Measurements from ENCODE around the gene SLC4A11.

DNA sequence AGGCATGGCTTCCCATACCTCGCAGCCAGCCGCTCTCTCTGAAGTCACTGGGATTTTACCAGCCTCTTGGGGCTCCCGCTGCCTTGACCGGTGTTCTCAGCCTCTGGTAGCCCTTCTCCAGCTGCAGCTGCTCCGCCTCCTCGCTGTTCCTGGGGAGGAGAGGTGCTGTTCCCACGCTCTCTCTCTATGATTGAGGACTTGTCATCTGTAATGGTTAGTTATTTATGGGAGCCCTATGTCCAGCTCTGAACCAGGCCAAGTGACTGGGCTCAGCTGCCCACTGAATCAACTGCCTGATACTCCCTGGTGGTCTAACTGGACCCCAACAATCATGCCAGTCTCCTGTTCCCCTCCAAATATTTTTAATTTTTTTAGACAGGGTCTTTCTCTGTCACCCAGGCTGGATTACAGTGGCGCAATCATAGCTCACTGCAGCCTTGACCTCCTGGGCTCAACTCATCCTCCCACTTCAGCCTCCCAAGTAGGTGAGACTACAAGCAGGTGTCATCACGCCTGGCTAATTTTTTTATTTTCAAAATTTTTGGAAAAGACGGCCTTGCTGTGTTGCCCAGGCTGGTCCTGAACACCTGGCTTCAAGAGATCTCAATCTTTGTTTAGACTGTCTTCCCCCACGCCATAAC is 4.8 kb upstream of the SLC4A11 start:
- TF ChIP-seq, protein P1, sequence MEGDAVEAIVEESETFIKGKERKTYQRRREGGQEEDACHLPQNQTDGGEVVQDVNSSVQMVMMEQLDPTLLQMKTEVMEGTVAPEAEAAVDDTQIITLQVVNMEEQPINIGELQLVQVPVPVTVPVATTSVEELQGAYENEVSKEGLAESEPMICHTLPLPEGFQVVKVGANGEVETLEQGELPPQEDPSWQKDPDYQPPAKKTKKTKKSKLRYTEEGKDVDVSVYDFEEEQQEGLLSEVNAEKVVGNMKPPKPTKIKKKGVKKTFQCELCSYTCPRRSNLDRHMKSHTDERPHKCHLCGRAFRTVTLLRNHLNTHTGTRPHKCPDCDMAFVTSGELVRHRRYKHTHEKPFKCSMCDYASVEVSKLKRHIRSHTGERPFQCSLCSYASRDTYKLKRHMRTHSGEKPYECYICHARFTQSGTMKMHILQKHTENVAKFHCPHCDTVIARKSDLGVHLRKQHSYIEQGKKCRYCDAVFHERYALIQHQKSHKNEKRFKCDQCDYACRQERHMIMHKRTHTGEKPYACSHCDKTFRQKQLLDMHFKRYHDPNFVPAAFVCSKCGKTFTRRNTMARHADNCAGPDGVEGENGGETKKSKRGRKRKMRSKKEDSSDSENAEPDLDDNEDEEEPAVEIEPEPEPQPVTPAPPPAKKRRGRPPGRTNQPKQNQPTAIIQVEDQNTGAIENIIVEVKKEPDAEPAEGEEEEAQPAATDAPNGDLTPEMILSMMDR (conservative IDR thresholded peaks at IDR 0.05; ENCODE audit: low read depth in 2 of 2): no peak
- TF ChIP-seq JUNB (IDR thresholded peaks at IDR 0.05; ENCODE audit: unreplicated experiment): no peak
- no peak for TF ChIP-seq EZH2phosphoT487 (IDR thresholded peaks at IDR 0.05; ENCODE audit: unreplicated experiment)
- TF ChIP-seq EZH2 (IDR thresholded peaks at IDR 0.05; ENCODE audit: low read depth, unreplicated experiment): no peak
- TF ChIP-seq, protein P2, sequence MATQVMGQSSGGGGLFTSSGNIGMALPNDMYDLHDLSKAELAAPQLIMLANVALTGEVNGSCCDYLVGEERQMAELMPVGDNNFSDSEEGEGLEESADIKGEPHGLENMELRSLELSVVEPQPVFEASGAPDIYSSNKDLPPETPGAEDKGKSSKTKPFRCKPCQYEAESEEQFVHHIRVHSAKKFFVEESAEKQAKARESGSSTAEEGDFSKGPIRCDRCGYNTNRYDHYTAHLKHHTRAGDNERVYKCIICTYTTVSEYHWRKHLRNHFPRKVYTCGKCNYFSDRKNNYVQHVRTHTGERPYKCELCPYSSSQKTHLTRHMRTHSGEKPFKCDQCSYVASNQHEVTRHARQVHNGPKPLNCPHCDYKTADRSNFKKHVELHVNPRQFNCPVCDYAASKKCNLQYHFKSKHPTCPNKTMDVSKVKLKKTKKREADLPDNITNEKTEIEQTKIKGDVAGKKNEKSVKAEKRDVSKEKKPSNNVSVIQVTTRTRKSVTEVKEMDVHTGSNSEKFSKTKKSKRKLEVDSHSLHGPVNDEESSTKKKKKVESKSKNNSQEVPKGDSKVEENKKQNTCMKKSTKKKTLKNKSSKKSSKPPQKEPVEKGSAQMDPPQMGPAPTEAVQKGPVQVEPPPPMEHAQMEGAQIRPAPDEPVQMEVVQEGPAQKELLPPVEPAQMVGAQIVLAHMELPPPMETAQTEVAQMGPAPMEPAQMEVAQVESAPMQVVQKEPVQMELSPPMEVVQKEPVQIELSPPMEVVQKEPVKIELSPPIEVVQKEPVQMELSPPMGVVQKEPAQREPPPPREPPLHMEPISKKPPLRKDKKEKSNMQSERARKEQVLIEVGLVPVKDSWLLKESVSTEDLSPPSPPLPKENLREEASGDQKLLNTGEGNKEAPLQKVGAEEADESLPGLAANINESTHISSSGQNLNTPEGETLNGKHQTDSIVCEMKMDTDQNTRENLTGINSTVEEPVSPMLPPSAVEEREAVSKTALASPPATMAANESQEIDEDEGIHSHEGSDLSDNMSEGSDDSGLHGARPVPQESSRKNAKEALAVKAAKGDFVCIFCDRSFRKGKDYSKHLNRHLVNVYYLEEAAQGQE (IDR thresholded peaks at IDR 0.05; ENCODE audit: unreplicated experiment): no peak
- no peak for TF ChIP-seq POLR2AphosphoS5 (IDR thresholded peaks at IDR 0.05; ENCODE audit: low read depth)
- no peak for TF ChIP-seq ZNF331 (CRISPR knock-in tag; IDR thresholded peaks at IDR 0.05; ENCODE audit: low read depth)
- TF ChIP-seq, protein P3, sequence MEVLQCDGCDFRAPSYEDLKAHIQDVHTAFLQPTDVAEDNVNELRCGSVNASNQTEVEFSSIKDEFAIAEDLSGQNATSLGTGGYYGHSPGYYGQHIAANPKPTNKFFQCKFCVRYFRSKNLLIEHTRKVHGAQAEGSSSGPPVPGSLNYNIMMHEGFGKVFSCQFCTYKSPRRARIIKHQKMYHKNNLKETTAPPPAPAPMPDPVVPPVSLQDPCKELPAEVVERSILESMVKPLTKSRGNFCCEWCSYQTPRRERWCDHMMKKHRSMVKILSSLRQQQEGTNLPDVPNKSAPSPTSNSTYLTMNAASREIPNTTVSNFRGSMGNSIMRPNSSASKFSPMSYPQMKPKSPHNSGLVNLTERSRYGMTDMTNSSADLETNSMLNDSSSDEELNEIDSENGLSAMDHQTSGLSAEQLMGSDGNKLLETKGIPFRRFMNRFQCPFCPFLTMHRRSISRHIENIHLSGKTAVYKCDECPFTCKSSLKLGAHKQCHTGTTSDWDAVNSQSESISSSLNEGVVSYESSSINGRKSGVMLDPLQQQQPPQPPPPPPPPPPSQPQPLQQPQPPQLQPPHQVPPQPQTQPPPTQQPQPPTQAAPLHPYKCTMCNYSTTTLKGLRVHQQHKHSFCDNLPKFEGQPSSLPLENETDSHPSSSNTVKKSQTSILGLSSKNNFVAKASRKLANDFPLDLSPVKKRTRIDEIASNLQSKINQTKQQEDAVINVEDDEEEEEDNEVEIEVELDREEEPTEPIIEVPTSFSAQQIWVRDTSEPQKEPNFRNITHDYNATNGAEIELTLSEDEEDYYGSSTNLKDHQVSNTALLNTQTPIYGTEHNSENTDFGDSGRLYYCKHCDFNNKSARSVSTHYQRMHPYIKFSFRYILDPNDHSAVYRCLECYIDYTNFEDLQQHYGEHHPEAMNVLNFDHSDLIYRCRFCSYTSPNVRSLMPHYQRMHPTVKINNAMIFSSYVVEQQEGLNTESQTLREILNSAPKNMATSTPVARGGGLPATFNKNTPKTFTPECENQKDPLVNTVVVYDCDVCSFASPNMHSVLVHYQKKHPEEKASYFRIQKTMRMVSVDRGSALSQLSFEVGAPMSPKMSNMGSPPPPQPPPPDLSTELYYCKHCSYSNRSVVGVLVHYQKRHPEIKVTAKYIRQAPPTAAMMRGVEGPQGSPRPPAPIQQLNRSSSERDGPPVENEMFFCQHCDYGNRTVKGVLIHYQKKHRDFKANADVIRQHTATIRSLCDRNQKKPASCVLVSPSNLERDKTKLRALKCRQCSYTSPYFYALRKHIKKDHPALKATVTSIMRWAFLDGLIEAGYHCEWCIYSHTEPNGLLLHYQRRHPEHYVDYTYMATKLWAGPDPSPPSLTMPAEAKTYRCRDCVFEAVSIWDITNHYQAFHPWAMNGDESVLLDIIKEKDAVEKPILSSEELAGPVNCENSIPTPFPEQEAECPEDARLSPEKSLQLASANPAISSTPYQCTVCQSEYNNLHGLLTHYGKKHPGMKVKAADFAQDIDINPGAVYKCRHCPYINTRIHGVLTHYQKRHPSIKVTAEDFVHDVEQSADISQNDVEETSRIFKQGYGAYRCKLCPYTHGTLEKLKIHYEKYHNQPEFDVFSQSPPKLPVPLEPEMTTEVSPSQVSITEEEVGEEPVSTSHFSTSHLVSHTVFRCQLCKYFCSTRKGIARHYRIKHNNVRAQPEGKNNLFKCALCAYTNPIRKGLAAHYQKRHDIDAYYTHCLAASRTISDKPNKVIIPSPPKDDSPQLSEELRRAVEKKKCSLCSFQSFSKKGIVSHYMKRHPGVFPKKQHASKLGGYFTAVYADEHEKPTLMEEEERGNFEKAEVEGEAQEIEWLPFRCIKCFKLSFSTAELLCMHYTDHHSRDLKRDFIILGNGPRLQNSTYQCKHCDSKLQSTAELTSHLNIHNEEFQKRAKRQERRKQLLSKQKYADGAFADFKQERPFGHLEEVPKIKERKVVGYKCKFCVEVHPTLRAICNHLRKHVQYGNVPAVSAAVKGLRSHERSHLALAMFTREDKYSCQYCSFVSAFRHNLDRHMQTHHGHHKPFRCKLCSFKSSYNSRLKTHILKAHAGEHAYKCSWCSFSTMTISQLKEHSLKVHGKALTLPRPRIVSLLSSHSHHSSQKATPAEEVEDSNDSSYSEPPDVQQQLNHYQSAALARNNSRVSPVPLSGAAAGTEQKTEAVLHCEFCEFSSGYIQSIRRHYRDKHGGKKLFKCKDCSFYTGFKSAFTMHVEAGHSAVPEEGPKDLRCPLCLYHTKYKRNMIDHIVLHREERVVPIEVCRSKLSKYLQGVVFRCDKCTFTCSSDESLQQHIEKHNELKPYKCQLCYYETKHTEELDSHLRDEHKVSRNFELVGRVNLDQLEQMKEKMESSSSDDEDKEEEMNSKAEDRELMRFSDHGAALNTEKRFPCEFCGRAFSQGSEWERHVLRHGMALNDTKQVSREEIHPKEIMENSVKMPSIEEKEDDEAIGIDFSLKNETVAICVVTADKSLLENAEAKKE (CRISPR knock-in tag; IDR thresholded peaks at IDR 0.05): no peak
- TF ChIP-seq, protein P4, sequence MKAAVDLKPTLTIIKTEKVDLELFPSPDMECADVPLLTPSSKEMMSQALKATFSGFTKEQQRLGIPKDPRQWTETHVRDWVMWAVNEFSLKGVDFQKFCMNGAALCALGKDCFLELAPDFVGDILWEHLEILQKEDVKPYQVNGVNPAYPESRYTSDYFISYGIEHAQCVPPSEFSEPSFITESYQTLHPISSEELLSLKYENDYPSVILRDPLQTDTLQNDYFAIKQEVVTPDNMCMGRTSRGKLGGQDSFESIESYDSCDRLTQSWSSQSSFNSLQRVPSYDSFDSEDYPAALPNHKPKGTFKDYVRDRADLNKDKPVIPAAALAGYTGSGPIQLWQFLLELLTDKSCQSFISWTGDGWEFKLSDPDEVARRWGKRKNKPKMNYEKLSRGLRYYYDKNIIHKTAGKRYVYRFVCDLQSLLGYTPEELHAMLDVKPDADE (IDR thresholded peaks at IDR 0.05): no peak
- no peak for TF ChIP-seq NANOG (IDR thresholded peaks at IDR 0.05; ENCODE audit: borderline replicate concordance)

All from GM23338 (cell line).